ENCODE measurements around the gene EVI2B. TPM values are rescaled to one million over a fixed set of nuclear protein-coding genes. Genes with fewer than 3 reads are reported as not detected.
A peak's percentile ranks its signal among the peaks of the same experiment; 100 is the strongest.

Gene EVI2B
- total RNA-seq, 2 donors from 2014 or later, result 14.4 to 18.5 TPM

DNA sequence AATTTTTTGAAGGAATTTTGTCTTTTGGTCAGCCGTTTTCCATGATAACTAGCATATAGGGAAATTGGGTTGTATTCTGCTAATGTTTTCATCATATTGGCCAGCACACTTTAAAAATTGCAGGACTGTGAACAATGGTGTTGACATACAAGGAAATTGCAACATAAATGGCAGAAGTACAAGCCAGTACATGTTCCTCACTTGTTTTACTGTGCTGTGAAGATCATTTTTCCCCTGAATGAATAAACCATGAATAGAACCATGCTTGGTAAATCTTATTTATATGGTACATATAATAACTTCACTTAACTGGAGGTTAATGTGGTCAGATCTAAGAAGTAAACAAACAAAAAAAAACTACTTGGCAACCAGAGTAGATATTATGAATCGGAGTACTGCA is 39.6 kb downstream of the EVI2B start:
- H3K27ac ChIP-seq, result no peak overlapping the region
- no peak for DNase-seq (ENCODE audit: low spot score)

DNA sequence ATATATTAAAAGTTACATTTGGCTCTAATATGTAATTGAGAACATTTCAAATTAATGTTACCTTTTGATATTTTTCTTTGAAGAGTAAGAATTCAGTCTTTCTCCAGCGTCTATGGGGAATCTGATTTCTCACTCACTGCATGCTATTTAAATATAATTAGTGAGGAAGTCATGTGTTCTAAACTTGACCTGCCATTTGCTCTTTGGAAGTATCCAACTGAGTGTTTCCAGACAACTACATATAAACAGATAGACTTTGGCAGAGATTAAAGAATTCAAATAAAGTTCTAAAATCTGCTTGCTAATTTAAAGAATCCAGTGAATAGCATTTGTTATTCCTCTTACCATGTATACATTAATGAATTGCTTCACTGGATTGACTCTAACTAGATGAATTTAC is 40.3 kb downstream of the EVI2B start:
- Histone ChIP-seq H3K9me3 (no peaks in the 10 kb centered on the region), H3K4me3 (no peak overlapping the region), H3K27me3 (replicated peaks; ENCODE audit: insufficient read depth) (no peaks in the 10 kb centered on the region), H3K27ac (no peak overlapping the region), H3K36me3 (no peaks in the 10 kb centered on the region), H3K4me1 (ENCODE audit: control insufficient read depth in 1 of 2, low read depth in 2 of 2) (peaks cover 17 to 20% of the 10 kb centered on the region in 2 donors)
- ATAC-seq (ENCODE audit: insufficient number of reproducible peaks, low FRiP score, low read depth) (no peak), DNase-seq (ENCODE audit: low spot score) (no peak)
- TF ChIP-seq, protein P1, sequence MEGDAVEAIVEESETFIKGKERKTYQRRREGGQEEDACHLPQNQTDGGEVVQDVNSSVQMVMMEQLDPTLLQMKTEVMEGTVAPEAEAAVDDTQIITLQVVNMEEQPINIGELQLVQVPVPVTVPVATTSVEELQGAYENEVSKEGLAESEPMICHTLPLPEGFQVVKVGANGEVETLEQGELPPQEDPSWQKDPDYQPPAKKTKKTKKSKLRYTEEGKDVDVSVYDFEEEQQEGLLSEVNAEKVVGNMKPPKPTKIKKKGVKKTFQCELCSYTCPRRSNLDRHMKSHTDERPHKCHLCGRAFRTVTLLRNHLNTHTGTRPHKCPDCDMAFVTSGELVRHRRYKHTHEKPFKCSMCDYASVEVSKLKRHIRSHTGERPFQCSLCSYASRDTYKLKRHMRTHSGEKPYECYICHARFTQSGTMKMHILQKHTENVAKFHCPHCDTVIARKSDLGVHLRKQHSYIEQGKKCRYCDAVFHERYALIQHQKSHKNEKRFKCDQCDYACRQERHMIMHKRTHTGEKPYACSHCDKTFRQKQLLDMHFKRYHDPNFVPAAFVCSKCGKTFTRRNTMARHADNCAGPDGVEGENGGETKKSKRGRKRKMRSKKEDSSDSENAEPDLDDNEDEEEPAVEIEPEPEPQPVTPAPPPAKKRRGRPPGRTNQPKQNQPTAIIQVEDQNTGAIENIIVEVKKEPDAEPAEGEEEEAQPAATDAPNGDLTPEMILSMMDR (IDR thresholded peaks at IDR 0.05), result no peak

More for the DNA sequence above, 39.6 kb downstream of the EVI2B start:
- H3K4me3 ChIP-seq, result no peak overlapping the region
- TF ChIP-seq, protein P1 (IDR thresholded peaks at IDR 0.05), result no peak
- ATAC-seq (ENCODE audit: insufficient number of reproducible peaks, low FRiP score, low read depth), result peak; percentile 64
- H3K27me3 ChIP-seq (replicated peaks; ENCODE audit: insufficient read depth), result no peaks in the 10 kb centered on the region
- peaks cover 13 to 14% of the 10 kb centered on the region in 2 donors for H3K4me1 ChIP-seq (ENCODE audit: control insufficient read depth in 1 of 2, low read depth in 2 of 2)
- no peaks in the 10 kb centered on the region for H3K9me3 ChIP-seq
- H3K36me3 ChIP-seq, result no peaks in the 10 kb centered on the region

DNA sequence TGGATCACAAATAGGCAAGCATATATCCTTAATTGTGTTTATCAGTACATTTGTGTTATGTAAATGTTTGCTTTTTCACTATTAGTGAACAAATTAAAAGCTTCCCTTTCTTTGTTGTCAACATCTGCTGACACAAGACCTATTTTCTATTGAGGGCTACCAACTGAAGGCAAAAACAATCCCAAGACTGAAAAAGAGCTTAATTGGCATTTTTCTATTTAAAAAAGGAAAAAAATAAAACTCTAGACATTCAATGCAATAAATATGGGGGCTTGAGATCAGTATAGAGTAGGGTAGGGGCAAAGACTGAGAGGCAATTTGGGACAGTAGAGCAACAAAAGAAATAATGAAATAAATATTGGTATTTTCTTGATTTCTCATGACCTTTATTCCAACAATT is 41.1 kb downstream of the EVI2B start:
- Histone ChIP-seq H3K27ac (no peak overlapping the region), H3K27me3 (replicated peaks; ENCODE audit: insufficient read depth) (no peaks in the 10 kb centered on the region), H3K4me3 (no peak overlapping the region), H3K36me3 (no peaks in the 10 kb centered on the region), H3K9me3 (no peaks in the 10 kb centered on the region), H3K4me1 (ENCODE audit: control insufficient read depth in 1 of 2, low read depth in 2 of 2) (peaks cover 24 to 27% of the 10 kb centered on the region in 2 donors)
- ATAC-seq (ENCODE audit: insufficient number of reproducible peaks, low FRiP score, low read depth), result no peak
- no peak for DNase-seq (ENCODE audit: low spot score)
- TF ChIP-seq, protein P1 (IDR thresholded peaks at IDR 0.05), result no peak

DNA sequence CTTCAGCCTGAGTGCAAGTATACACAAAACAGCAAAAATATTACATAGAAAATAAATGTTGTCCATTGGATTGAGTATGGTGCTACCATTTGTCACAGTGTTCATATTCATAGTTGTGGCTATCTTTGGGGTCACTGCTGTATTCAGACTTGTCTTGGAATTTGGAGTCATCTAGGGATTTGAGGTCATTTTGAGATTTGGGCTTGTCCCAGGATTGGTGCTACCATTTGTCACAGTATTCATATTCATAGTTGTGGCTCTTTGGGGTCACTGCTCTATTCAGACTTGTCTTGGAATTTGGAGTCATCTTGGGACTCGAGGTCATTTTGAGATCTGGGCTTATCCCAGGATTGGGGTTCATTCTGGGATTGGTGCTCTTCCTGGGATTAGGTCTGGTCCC is 41.6 kb downstream of the EVI2B start:
- H3K9me3 ChIP-seq, result no peaks in the 10 kb centered on the region
- H3K36me3 ChIP-seq, result no peaks in the 10 kb centered on the region
- no peak overlapping the region for H3K4me3 ChIP-seq
- ATAC-seq (ENCODE audit: insufficient number of reproducible peaks, low FRiP score, low read depth) (no peak), DNase-seq (ENCODE audit: low spot score) (no peak)
- TF ChIP-seq, protein P1 (IDR thresholded peaks at IDR 0.05), result no peak
- H3K27me3 ChIP-seq (replicated peaks; ENCODE audit: insufficient read depth), result no peaks in the 10 kb centered on the region
- H3K4me1 ChIP-seq (ENCODE audit: control insufficient read depth in 1 of 2, low read depth in 2 of 2), result peaks cover 24 to 28% of the 10 kb centered on the region in 2 donors
- no peak overlapping the region for H3K27ac ChIP-seq

DNA sequence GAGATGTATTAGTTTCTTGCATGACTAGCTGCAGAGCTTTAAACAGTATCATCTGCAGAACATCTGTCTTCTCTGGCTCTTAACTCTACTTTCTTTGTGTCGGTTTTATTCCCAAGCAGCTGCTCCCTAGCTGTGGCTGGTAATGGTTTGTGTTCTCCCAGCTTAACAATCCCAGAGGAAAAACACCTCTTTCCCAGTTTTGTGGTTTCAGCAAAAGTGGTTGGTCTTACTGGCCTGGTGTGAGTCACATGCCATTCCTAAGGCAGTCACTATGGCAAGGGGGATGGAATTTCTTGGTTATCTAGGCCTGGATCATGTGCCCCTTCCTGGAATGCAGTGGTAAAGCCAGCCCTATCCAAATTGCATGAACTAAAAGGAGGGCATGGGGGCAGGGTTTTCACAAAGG is 44.3 kb downstream of the EVI2B start:
- TF ChIP-seq, protein P1 (IDR thresholded peaks at IDR 0.05), result no peak
- no peak for DNase-seq (ENCODE audit: low spot score)

More for the DNA sequence above, 44.3 kb downstream of the EVI2B start:
- peak overlapping the region in 1 of 2 donors; percentile 30 for H3K27ac ChIP-seq
- H3K9me3 ChIP-seq, result no peaks in the 10 kb centered on the region
- no peaks in the 10 kb centered on the region for H3K27me3 ChIP-seq (replicated peaks; ENCODE audit: insufficient read depth)
- no peaks in the 10 kb centered on the region for H3K36me3 ChIP-seq
- peak; percentile 82 for ATAC-seq (ENCODE audit: insufficient number of reproducible peaks, low FRiP score, low read depth)
- H3K4me3 ChIP-seq, result no peak overlapping the region
- H3K4me1 ChIP-seq (ENCODE audit: control insufficient read depth in 1 of 2, low read depth in 2 of 2), result peaks cover 18 to 28% of the 10 kb centered on the region in 2 donors
